ENCODE data around the gene GRIFIN. TPM values are rescaled to one million over a fixed set of nuclear protein-coding genes. Genes with fewer than 3 reads are reported as not detected.

Gene GRIFIN
- total RNA-seq (not detected), polyA plus RNA-seq (not detected)
- long read RNA-seq, donor 1, result 0 reads
- long read RNA-seq, donor 2, result 0 reads

- Histone ChIP-seq H3K4me1 (peaks cover 15% of the 10 kb centered on the region), H3K27ac (no peak within 1 kb of the TSS), H3K4me3 (no peak within 1 kb of the TSS), H3K27me3 (ENCODE audit: insufficient read depth in 3 of 3, low read length in 2 of 3) (peaks cover 0 to 53% (median 17%) of the 10 kb centered on the region in 3 donors), H3K36me3 (ENCODE audit: insufficient read depth in 1 of 2, low read depth in 1 of 2) (no peaks in the 10 kb centered on the region), H3K9me3 (no peaks in the 10 kb centered on the region)
- WGBS, 3 donors, result 70 to 89% (median 70%) methylated on average over 5 to 16 of the region's 16 CpGs
- intact Hi-C loops (cut with DNase I), result loop anchor here in 1 of 2 donors (5.0 kb wide), 2 partner anchors 71 to 206 kb away; no protein-coding TSS in a partner anchor
- no peak for DNase-seq
- no peak for TF ChIP-seq CTCF (IDR thresholded peaks at IDR 0.05)
- no peak for ATAC-seq
These were observed at the start of gene GRIFIN for GRCh38 chr7:2476298-2476697. Gene GRIFIN (minus strand): TSS chr7:2476398. CDS start chr7:2476383, 15 bp downstream.

- Histone ChIP-seq H3K36me3 (ENCODE audit: insufficient read depth in 1 of 2, low read depth in 1 of 2) (no peaks in the 10 kb centered on the region), H3K4me1 (peaks cover 14% of the 10 kb centered on the region), H3K27ac (no peak overlapping the region), H3K9me3 (no peaks in the 10 kb centered on the region), H3K4me3 (no peak overlapping the region), H3K27me3 (ENCODE audit: insufficient read depth in 3 of 3, low read length in 2 of 3) (peaks cover 0 to 28% (median 28%) of the 10 kb centered on the region in 3 donors)
- TF ChIP-seq CTCF (IDR thresholded peaks at IDR 0.05), result no peak
- no peak for ATAC-seq
- intact Hi-C loops (cut with DNase I), result no loop called here
- peak in 1 of 2 donors; percentile 17 for DNase-seq
- 79 to 86% (median 83%) methylated on average over 47 to 53 of the region's 53 CpGs for WGBS, 3 donors
These were observed 48.8 kb upstream of the GRIFIN start for GRCh38 chr7:2524808-2525657.

- peak overlapping the region; percentile 60 for H3K4me3 ChIP-seq
- no peak for TF ChIP-seq CTCF (IDR thresholded peaks at IDR 0.05)
- DNase-seq, result peak; percentile 84 to 87
- intact Hi-C loops (cut with DNase I), result no loop called here
- no peaks in the 10 kb centered on the region for H3K36me3 ChIP-seq (ENCODE audit: insufficient read depth in 1 of 2, low read depth in 1 of 2)
- no peaks in the 10 kb centered on the region for H3K9me3 ChIP-seq
- H3K4me1 ChIP-seq, result peaks cover 14% of the 10 kb centered on the region
- no peak overlapping the region for H3K27ac ChIP-seq
- H3K27me3 ChIP-seq (ENCODE audit: insufficient read depth in 3 of 3, low read length in 2 of 3), result peaks cover 0 to 28% (median 25%) of the 10 kb centered on the region in 3 donors
- peak; percentile 20 to 53 (median 36) for ATAC-seq
- WGBS, 3 donors, result 25 to 35% (median 26%) methylated on average over 43 to 51 of the region's 51 CpGs
These were observed 48.0 kb upstream of the GRIFIN start for GRCh38 chr7:2523941-2524807.

- no peaks in the 10 kb centered on the region for H3K9me3 ChIP-seq
- peaks cover 0 to 28% (median 25%) of the 10 kb centered on the region in 3 donors for H3K27me3 ChIP-seq (ENCODE audit: insufficient read depth in 3 of 3, low read length in 2 of 3)
- 28 to 45% (median 42%) methylated on average over 14 to 22 of the region's 22 CpGs for WGBS, 3 donors
- H3K4me1 ChIP-seq, result peaks cover 12% of the 10 kb centered on the region
- peak overlapping the region; percentile 60 for H3K4me3 ChIP-seq
- H3K36me3 ChIP-seq (ENCODE audit: insufficient read depth in 1 of 2, low read depth in 1 of 2), result no peaks in the 10 kb centered on the region
- ATAC-seq, result no peak
- no peak for TF ChIP-seq CTCF (IDR thresholded peaks at IDR 0.05)
- no peak overlapping the region for H3K27ac ChIP-seq
- no peak for DNase-seq
- intact Hi-C loops (cut with DNase I), result no loop called here
These were observed 47.3 kb upstream of the GRIFIN start for GRCh38 chr7:2523461-2523936.

Data from psoas muscle (tissue), 8 donors.